GM19043 (cell line): Measurements from ENCODE around the gene CMTM8.

Experiments used
- ATAC-seq: cut with Tn5 transposase; IDR thresholded peaks from one replicate; pipeline ENCODE4 v1.9.1; 2021; ENCODE audit warnings: low read depth; ENCODE audit not compliant: unreplicated experiment

Gene CMTM8

GRCh38 chr3:32274306-32274705 is 35.8 kb downstream of the CMTM8 start:
- ATAC-seq, result no peak

GRCh38 chr3:32275506-32275905 is 37.0 kb downstream of the CMTM8 start:
- ATAC-seq, result no peak

DNA sequence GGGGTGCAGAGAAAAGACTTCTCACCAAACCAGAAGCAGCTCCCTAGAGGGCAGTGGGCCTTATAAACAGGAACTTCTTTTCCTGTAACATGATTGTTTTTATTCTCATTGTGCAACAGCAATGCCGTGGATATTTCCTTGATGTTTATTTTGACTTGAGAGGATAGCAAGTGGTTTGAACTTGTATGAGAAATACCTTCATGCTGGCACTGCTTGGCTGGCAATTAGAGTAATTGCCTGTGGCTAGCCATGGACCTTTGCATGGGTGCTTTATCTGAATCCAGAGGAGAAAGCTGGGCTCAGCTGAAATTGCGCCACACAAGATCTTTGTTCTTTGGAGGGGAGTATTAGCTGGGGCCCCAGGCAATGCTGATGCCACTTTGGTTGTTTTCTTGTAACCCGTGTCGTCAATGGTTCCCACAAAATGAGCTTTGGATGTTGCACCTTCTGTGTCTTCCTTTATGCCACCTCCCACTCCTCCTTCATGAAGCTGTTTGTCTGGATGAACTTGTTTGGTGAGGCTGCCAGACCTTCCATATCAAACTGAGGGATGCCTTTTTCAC is 37.9 kb downstream of the CMTM8 start:
- ATAC-seq, result no peak

GRCh38 chr3:32278714-32279113 is 40.2 kb downstream of the CMTM8 start:
- ATAC-seq, result no peak

DNA sequence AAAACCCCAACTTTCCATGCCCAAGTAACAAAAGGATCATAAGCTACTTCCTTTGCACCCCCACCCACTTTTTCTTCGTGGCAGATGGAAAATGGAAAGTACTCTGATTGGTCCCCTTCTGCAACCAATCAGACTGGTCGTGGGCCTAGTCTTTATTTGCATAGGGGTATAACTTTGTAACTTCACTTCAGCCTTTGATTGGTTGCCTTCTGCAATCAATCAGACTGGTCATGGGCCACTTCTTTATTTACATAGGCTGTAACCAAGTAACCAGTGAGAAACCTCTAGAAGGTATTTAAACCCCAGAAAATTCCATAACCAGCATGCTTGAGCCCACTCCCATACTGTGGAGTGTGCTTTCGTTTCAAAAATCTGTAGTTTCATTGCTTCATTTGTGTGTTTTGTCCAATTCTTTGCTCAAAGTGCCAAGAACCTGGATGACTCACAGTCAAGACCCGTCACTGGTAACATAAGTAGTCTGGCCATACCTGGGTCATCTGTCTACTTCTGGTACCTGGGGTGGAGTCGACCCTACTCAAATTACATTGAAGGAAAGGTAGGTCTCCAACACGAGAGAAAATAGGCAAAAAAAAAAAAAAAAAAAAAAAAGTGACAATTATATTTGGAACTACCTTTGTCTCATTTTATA is 41.9 kb downstream of the CMTM8 start:
- ATAC-seq, result no peak

DNA sequence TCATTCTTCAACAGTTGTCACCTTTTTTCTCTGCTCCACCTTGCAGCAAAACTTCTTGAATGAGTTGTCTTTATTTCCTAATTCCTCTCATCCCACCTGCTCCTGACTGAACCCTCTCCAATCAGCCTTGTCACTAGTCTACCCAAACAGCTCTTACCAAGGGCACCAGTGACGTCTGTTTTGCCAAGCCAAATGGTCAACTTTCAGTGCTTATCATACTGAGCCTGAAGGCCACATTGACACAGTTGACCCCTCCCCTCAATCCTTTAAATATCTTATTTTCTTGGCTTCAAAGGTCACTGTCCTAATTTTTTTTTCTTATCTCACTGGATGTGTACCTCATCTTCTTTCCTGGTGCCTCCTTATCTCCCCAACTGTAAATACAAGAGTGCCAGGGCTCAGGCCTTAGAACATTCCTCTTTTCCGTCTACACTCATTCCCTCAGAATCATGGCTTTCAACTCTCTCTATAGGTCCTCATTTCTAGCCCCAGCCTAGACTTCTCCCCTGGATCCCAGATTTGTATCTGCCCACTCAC is 43.2 kb downstream of the CMTM8 start:
- ATAC-seq, result no peak

GRCh38 chr3:32282578-32283154 is 44.2 kb downstream of the CMTM8 start:
- ATAC-seq, result no peak

- no peak for ATAC-seq
Measured at GRCh38 chr3:32283304-32283703, 44.8 kb downstream of the CMTM8 start.

DNA sequence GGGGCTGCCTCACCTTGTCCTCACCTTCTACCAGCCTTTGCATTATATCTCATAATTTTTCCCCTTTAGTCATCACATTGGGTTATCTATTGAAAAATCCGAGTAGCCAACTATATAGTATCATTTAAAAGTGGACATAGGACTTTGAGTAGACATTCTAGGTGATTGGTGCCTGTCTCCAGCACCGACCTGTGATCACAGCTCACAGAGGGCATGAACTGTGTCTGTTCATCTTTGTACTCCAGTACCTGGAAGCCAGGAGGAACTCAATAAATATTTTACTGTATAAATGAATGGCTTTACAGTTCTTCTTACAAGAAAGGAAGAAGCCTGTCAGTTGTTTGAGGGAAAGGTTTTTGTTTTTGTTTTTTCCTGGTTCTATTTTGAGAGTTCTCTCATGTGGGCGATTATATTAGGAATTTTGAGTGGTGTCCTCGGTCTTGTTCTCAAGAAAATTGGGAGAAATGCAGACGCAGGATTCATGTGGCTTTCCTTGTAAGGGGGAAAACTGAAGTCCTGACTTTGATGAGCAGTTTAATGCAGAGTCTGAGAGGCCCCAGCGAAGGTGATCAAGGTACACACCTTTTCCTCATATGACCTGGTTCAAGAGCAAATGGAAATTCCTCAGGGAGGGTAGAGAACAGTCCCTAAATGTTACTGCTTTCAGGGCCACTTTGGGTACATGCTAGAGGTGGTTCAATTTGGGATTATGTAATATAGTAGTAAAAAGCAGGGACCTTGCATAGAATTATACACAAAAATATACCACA is 46.1 kb downstream of the CMTM8 start:
- ATAC-seq, result no peak

DNA sequence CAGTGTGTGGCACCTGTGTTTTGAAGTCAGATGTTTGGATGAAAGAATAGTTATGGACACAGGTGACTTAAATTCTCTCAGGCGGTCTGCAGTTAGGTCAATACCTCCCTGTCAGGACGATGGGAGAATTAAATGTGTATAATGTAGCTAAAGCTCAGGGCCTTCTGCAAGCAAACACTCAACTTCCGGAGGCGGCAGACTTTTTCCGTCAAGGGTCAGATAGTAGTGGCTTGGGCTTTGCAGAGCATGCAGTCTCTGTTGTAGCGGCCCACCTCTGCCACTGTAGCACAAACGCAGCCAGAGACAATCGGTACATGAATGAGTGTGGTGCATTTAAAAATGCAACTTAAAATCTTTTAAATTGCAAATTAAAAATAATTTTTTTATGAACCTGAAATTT is 47.4 kb downstream of the CMTM8 start:
- ATAC-seq, result no peak

DNA sequence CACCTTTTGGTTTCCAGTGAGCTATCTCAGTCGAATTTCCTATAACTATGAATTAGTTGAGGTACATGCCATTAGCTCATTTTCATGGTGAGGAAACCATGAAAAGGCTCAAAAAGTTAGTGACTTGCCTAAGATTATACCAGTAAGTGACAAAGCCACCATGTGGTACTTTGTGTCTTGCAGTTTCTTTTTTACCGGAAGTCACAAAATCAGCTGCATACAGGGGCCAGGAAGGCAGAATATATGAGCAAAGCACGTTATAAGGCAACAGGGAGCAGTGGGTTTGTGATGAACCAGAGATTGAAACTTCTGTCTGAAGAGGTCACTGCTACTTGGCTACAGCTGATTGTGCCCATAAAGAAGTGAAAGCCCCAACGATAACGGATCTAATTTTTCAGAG is 50.3 kb downstream of the CMTM8 start:
- no peak for ATAC-seq

GRCh38 chr3:32290619-32291018 is 52.1 kb downstream of the CMTM8 start:
- ATAC-seq, result no peak

GRCh38 chr3:32292085-32292796 is 53.8 kb downstream of the CMTM8 start:
- ATAC-seq, result no peak

- ATAC-seq, result no peak
Measured at GRCh38 chr3:32293903-32294302, 55.4 kb downstream of the CMTM8 start.

- ATAC-seq, result peak; percentile 79
Measured at GRCh38 chr3:32296251-32297204, 58.0 kb downstream of the CMTM8 start.

DNA sequence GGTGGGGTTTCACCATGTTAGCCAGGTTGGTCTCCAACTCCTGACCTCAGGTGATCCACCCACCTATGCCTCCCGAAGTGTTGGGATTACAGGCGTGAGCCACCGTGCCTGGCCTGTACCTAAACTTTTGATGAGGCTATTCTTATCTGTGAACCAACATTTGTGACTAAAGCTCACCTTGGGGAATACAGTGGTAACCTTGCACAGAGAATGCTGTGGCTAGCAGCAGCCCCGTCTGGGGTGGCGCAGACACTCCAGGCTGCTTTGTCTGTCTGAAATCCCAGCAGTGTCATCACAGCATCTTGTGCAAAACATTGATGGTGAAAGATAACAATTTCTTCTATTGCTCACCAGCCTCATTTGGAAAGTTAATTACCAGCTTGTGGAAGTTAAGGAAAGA is 58.9 kb downstream of the CMTM8 start:
- no peak for ATAC-seq

DNA sequence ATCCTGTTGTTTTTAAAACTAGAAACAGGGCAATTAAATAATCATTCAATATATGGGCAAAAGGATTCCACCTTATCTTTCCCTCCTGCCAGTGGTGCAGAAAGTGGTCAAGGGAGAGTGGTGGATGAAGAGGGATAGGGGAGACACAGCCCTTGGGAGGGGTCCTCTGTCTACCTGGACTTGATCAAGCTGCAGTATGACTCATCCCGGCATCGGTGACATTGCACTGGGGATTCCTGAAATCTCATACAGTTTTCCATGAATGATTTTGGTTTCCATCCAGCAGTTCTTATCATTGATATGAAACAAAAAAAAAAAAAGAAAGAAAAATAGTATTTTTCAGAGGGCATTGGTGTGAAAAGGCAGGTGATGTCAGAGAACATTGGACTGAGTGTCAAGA is 62.9 kb downstream of the CMTM8 start:
- ATAC-seq, result no peak

DNA sequence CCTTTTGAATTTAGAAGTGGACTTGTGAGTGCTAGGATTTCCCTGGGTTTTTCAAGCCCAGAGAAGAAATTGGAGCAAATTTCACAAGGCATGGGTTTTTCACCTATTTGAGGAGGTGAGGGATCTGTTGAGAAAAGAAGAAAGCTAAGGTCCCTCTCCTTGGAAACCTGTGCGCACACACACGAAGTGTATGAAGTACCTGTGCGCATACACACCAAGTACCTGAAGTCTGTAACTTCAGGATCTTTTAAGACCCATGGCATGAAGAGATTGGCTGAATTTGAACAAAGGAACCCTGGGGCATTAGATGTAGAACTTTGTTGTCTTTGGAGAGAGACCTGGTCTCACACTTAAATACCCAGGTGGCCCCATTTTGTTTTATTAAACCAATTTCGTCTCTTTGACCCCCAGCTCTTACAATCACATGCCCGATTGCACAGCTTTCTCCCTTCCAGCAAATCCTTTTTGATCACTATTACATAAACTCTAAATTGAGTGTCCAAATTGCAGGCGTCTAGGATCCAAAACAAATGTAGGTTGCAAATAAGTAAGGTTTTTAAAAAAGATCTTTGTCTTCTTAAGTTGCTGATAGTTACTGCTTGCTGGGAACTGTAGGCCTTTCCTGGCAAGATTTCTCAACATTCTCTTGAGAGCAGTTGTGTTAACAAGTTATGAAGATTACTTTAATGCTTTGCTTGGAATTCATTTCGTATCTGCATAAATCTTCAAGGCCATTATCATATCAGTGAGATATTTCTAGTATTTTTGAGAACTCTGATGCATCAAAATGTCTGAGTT is 64.3 kb downstream of the CMTM8 start:
- ATAC-seq, result no peak

- no peak for ATAC-seq
Measured at GRCh38 chr3:32303399-32303747, 64.9 kb downstream of the CMTM8 start.
